NCI-H82 treated with DMSO at 0.1 percent for 48 hours (cell line): Measurements from ENCODE around the gene PRAMEF5.
"Not testable (repeated sequence)": the region's sequence is repeated elsewhere in the genome, so short reads cannot be mapped to it uniquely, and the experiment has no call there.

ENCODE experiments used
- DNase-seq: peaks from one replicate; lab custom pipeline; 2025; ENCODE audit not compliant: unreplicated experiment; lab: John Stamatoyannopoulos, UW

PRAMEF5 gene

DNA sequence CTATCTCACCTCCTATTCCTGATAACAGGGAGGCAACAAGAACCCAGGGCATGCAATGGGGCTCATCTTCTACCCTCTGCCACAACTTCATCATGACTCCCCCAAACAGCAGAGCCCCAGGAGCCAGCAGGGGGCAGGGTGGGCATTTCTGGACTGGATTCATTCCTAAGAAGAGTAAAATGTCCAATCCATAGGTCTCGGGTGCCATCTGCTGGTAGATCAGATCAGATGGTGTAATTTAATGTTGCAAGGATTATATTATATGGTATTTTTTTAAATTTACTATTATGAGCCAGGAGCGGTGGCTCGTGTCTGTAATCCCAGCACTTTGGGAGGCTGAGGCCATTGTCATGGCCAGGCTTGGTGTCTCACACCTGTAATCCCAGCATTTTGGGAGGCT is 11.1 kb downstream of the PRAMEF5 start:
- DNase-seq = not testable (repeated sequence)

DNA sequence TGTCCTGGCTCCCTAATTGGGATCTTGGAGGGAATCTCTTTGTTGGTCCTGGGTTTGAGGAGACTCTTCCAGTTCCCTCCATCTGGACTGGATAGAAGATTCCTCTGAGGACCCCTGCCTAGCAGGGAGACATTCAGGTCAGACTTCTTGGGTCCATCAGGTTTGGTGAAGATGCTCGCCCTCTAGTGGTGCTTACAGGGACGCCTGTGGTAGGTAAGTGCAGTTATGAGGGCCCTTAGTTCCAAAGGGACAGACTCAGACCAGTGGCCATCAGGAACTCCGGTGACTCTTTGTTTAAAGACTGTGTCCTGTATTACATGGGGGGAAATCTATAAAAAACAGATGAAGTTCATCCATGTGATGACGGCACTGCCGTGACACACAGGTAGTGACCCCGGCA is 23.0 kb downstream of the PRAMEF5 start:
- not testable (repeated sequence) for DNase-seq

DNA sequence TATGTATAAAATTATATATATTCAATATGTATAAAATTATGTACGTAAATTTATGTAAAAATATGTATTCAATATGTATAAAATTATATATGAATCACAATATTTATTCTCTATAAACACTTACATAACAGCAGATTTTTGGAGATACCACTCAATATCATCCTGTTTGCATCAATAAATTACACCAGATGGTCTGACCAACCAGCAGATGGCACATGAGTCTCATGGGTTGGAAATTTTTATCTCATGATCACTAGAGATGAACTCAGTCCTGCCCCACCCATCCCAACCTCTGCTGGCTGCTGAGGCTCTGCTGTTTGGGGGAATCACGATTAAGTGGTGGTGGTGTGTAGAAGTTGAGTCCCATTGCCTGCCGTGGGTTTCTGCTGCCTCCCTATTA is 25.6 kb downstream of the PRAMEF5 start:
- DNase-seq = not testable (repeated sequence)

DNA sequence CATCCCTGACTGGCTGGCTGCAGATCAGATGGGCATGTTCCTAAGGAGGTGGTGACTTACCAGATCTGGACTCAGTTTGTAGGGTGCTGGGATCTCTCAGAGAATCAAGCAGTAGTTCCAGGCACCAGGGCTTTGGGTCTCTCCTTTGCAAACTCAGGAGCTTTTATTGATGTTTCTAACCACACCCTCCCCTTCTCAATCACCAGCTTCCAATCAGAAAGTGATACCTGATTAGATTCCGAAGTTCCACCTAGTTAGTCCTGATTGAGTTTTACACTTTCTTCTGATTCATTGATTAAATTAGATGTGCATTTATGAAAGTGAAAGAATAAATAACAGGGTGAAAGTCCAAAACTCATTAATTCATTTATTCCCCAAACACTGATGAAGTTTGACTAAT is 31.0 kb downstream of the PRAMEF5 start, which contains the start of gene PRAMEF8:
TSS of gene PRAMEF8 (minus strand) at position 101 of the 400 bp plus-strand sequence. CDS start 1,046 bp downstream, outside the sequence.
- not testable (repeated sequence) for DNase-seq

DNA sequence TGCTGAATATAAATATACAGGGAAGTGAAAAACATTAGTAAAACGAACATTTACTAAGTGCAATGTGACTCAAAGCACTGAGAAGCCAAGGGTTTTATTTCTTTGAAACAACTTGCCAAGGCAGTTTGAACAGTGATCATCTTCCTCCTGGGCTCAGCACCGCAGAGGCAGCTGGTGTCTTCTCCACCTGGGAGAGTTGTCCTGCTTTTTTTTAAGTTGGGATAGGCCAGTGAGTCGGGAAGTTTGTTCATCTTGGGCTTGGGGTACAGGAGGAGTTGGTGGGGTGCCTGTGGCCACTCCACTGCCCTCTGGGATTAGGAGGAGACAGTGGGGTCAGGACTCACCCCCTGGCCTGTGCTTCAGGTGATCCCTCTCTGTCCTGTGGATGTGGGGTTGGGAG is 35.0 kb downstream of the PRAMEF5 start:
- not testable (repeated sequence) for DNase-seq

DNA sequence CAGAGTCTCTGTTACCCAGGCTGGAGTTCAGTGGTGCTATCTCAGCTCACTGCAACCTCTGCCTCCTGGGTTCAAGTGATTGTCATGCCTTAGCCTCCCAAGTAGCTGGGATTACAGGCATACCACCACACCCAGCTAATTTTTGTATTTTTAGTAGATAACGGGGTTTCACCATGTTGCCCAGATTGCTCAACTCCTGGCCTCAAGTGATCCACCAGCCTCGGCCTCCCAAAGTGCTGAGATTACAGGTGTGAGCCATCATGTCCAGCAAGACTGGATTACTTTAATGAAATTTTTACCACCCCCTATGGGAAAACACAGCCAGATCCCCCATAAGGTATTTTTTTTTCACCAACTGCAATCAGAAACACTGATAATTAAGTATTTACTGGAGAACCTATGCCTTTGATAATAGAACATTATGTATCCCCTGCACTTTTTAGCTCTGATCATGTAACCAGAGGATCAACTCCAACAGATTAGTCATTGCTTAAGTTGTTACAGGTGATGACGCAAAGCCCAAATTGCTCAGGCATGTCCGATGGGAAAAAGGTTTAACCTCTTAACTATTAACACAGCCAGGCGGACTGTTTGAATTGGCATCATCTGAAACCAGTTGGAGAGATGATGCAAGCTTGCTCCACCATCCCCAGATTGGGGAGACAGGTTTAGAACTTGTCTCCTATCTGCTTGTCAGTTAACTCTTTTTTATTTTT is 43.4 kb downstream of the PRAMEF5 start:
- DNase-seq = not testable (repeated sequence)

DNA sequence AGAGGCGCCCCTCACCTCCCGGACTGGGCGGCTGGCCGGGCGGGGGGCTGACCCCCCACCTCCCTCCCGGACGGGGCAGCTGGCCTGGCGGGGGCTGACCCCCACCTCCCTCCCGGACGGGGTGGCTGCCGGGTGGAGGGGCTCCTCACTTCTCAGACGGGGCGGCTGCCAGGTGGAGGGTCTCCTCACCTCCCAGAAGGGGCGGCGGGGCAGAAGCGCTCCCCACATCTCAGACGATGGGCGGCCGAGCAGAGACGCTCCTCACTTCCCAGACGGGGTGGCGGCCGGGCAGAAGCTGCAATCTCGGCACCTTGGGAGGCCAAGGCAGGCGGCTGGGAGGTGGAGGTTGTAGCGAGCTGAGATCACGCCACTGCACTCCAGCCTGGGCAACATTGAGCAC is 44.7 kb downstream of the PRAMEF5 start:
- not testable (repeated sequence) for DNase-seq

DNA sequence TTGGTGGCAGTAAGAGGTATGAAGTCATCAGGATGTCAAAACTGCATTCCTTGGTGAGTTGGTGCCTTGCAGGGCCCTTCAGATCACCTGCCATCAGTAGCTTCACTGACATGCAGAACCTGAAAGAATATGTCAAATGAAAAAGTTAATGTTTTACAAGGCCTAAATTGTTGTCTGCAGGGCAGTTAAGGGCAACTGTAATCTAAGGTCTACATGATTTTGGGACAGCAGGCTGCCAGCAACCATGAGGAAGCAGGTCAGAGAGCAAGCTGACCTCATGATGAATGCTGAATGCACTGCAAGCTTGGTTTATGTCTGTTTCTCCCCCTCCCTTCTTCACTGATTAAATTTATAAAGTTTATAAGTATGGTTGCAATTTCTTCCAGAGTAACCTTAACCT is 48.2 kb downstream of the PRAMEF5 start:
- not testable (repeated sequence) for DNase-seq

DNA sequence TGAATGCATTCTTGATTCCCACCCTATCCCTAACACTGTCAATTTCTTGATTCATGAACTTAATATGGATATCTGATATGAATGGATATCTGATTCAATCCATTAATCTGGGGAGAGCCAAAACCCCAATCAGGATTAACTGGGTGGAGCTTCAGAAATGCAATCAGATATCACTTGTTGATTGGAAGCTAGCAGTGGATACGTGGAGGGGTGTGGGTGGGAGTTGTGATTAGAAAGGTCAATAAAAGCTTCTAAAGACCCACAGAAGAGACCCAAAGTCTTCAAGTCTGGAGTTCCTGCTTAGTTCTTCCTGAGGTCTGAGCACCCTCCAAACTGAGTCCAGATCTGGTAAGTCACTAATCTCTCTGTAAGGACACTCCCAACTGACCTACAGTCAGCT is 49.2 kb downstream of the PRAMEF5 start, which contains the start of gene PRAMEF33:
TSS of gene PRAMEF33 (plus strand) at position 301 of the 400 bp plus-strand sequence. CDS start 2,416 bp downstream, outside the sequence.
- DNase-seq = not testable (repeated sequence)
